Measurements from ENCODE around the gene RPL15. TPM values are rescaled to one million over a fixed set of nuclear protein-coding genes. Genes with fewer than 3 reads are reported as not detected.

Gene RPL15
- total RNA-seq, 4 donors from 2014 or later, result 1,370 to 1,628 (median 1,557) TPM

GRCh38 chr3:23919628-23920027, 2.7 kb downstream of the RPL15 start:
- in situ Hi-C loops (cut with MboI; ENCODE audit: low sequenced_read_pairs in 4 of 4) (no loop called here), intact Hi-C loops (cut with DNase I; ENCODE audit: low total_unique reads) (no loop called here)
- Histone ChIP-seq H3K4me1 (peaks cover 27 to 28% of the 10 kb centered on the region in 2 donors), H3K27me3 (no peaks in the 10 kb centered on the region), H3K36me3 (peaks cover 0 to 28% of the 10 kb centered on the region in 2 donors), H3K27ac (no peak overlapping the region), H3K4me3 (no peak overlapping the region), H3K9me3 (no peaks in the 10 kb centered on the region)
- ATAC-seq (no peak), DNase-seq (no peak)
- TF ChIP-seq POLR2A (IDR thresholded peaks at IDR 0.05) (no peak), CTCF (IDR thresholded peaks at IDR 0.05 in 4 of 5, conservative IDR thresholded peaks at IDR 0.05 in 1 of 5) (no peak)

DNA sequence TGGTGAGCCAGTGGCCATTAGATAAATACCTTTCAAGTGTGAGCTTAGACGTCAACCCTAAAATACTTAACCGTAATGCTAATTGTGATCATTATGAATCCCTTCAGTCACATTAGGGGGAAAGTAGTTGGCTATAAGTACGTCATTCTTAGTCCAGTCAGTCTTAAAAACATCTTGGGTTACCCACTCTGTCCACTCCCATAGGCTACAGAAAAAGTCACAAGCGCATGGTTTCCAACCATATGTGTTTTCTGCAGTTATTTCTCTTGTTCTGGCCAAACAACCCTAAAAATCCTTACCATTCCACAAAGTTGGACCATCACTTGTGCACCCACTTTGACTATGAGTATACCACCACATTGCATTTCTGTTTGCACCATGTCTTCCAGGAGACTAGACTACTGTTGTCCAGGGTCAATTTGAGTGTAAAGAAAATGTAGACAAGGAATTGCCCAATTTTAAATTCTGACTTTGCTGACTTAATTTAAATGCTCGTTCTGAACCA, 3.3 kb downstream of the RPL15 start:
- TF ChIP-seq CTCF (IDR thresholded peaks at IDR 0.05 in 4 of 5, conservative IDR thresholded peaks at IDR 0.05 in 1 of 5), result no peak
- no peak for TF ChIP-seq POLR2A (IDR thresholded peaks at IDR 0.05)
- no peak for ATAC-seq
- Histone ChIP-seq H3K36me3 (peaks cover 0 to 28% of the 10 kb centered on the region in 2 donors), H3K27me3 (no peaks in the 10 kb centered on the region), H3K9me3 (no peaks in the 10 kb centered on the region), H3K4me3 (no peak overlapping the region), H3K4me1 (peaks cover 23% of the 10 kb centered on the region in 2 donors), H3K27ac (no peak overlapping the region)
- in situ Hi-C loops (cut with MboI; ENCODE audit: low sequenced_read_pairs in 4 of 4), result no loop called here
- intact Hi-C loops (cut with DNase I; ENCODE audit: low total_unique reads), result no loop called here
- no peak for DNase-seq

DNA sequence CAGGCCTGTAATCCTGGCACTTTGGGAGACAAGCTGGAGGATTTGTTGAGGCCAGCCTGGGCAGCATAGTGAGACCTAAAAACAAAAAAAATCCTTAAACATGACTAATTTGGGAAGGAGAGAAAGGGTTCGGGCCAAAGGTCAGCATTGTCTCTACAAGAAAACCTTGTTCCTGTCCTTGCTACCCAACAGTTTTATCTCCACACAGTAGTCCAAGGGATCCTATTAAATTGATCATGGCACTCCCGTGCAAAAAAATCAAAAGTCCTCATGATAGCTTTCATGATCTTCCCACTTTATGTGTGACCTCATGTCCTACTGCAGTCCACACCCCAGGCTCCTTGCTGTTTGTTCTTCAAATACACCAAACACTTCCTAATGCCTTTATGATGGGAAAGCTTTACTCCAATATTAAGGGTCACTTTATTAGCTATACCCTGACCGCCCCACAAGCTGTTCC, 4.2 kb downstream of the RPL15 start:
- DNase-seq, result no peak
- H3K4me1 ChIP-seq, result peaks cover 14% of the 10 kb centered on the region in 2 donors
- no peaks in the 10 kb centered on the region for H3K9me3 ChIP-seq
- intact Hi-C loops (cut with DNase I; ENCODE audit: low total_unique reads) (no loop called here), in situ Hi-C loops (cut with MboI; ENCODE audit: low sequenced_read_pairs in 4 of 4) (no loop called here)
- ATAC-seq, result no peak
- no peak overlapping the region for H3K4me3 ChIP-seq
- H3K36me3 ChIP-seq, result peaks cover 0 to 28% of the 10 kb centered on the region in 2 donors
- TF ChIP-seq CTCF (IDR thresholded peaks at IDR 0.05 in 4 of 5, conservative IDR thresholded peaks at IDR 0.05 in 1 of 5) (no peak), POLR2A (IDR thresholded peaks at IDR 0.05) (no peak)
- H3K27ac ChIP-seq, result no peak overlapping the region
- H3K27me3 ChIP-seq, result no peaks in the 10 kb centered on the region

- no peak for TF ChIP-seq CTCF (IDR thresholded peaks at IDR 0.05 in 4 of 5, conservative IDR thresholded peaks at IDR 0.05 in 1 of 5)
- TF ChIP-seq POLR2A (IDR thresholded peaks at IDR 0.05), result no peak
- Histone ChIP-seq H3K27me3 (no peaks in the 10 kb centered on the region), H3K4me1 (peaks cover 2 to 5% of the 10 kb centered on the region in 2 donors), H3K9me3 (no peaks in the 10 kb centered on the region), H3K4me3 (no peak overlapping the region), H3K27ac (no peak overlapping the region), H3K36me3 (peaks cover 0 to 20% of the 10 kb centered on the region in 2 donors)
- intact Hi-C loops (cut with DNase I; ENCODE audit: low total_unique reads) (no loop called here), in situ Hi-C loops (cut with MboI; ENCODE audit: low sequenced_read_pairs in 4 of 4) (no loop called here)
- DNase-seq, result no peak
- ATAC-seq, result no peak
Observed at GRCh38 chr3:23923786-23924185, 6.9 kb downstream of the RPL15 start.

GRCh38 chr3:23926246-23926645, 9.3 kb downstream of the RPL15 start:
- DNase-seq, result no peak
- intact Hi-C loops (cut with DNase I; ENCODE audit: low total_unique reads), result no loop called here
- Histone ChIP-seq H3K27me3 (no peaks in the 10 kb centered on the region), H3K36me3 (peaks cover 0 to 5% of the 10 kb centered on the region in 2 donors), H3K9me3 (no peaks in the 10 kb centered on the region), H3K4me3 (no peak overlapping the region), H3K4me1 (no peaks in the 10 kb centered on the region), H3K27ac (no peak overlapping the region)
- in situ Hi-C loops (cut with MboI; ENCODE audit: low sequenced_read_pairs in 4 of 4), result no loop called here
- TF ChIP-seq POLR2A (IDR thresholded peaks at IDR 0.05), result no peak
- no peak for TF ChIP-seq CTCF (IDR thresholded peaks at IDR 0.05 in 4 of 5, conservative IDR thresholded peaks at IDR 0.05 in 1 of 5)
- ATAC-seq, result no peak
